HL-60 (cell line): ENCODE data around the gene ACTN1.

ENCODE experiments used
- CTCF ChIP-seq: IDR thresholded peaks from one replicate; pipeline ENCODE4 v1.5.1; 2011; ENCODE audit warnings: low read length, control low read depth, inconsistent platforms; ENCODE audit not compliant: insufficient read depth
- GABPA ChIP-seq: IDR thresholded peaks from 2 replicates; pipeline ENCODE4 v1.6.1; 2012; ENCODE audit warnings: low read depth
- POLR2AphosphoS5 ChIP-seq: IDR thresholded peaks from 2 replicates; pipeline ENCODE4 v1.6.1; 2012; ENCODE audit warnings: low read depth
- REST ChIP-seq: IDR thresholded peaks from 2 replicates; pipeline ENCODE4 v1.6.1; 2012; ENCODE audit warnings: low read depth; ENCODE audit not compliant: insufficient replicate concordance
- SPI1 ChIP-seq: IDR thresholded peaks from 2 replicates; pipeline ENCODE4 v1.6.1; 2012; ENCODE audit warnings: low read depth, mild to moderate bottlenecking, borderline replicate concordance

GRCh38 chr14:68962681-68963080 is 16.4 kb downstream of the ACTN1 start:
- TF ChIP-seq CTCF = no peak
- TF ChIP-seq GABPA = no peak
- TF ChIP-seq REST = no peak
- TF ChIP-seq POLR2AphosphoS5 = no peak
- TF ChIP-seq SPI1 = no peak
